Thyroid gland (tissue), 4 donors: ENCODE measurements around the gene RPL34. TPM values are rescaled to one million over a fixed set of nuclear protein-coding genes. Genes with fewer than 3 reads are reported as not detected.

ENCODE experiments used
- DNase-seq, 2 donors: peaks; one replicate each; pipeline ENCODE4 v3.0.0-alpha.2; 2019
- H3K27ac ChIP-seq, 3 donors: fragments of 200-600 bp; sonication (generic); 1 replicate in 2 of 3; 2 replicates in 1 of 3; pipeline ENCODE4 v1.5.1; 2016 to 2019; ENCODE audit warnings: mild to moderate bottlenecking in 1 of 3, moderate library complexity in 1 of 3
- H3K27me3 ChIP-seq: fragments of 200-600 bp; sonication (generic); one replicate; pipeline ENCODE4 v1.5.1; 2019
- H3K36me3 ChIP-seq, 2 donors: fragments of 200-600 bp; sonication (generic); one replicate each; pipeline ENCODE4 v1.5.1; 2016 to 2019
- H3K4me1 ChIP-seq, 2 donors: fragments of 200-600 bp; sonication (generic); one replicate each; pipeline ENCODE4 v1.5.1; 2017 to 2019
- H3K4me3 ChIP-seq, 3 donors: fragments of 200-600 bp; sonication (generic); replicated peaks in 1 of 3; 1 replicate in 2 of 3; 2 replicates in 1 of 3; pipeline ENCODE4 v1.5.1; 2016; ENCODE audit warnings: mild to moderate bottlenecking in 1 of 3
- H3K9me3 ChIP-seq: fragments of 200-600 bp; sonication (generic); one replicate; pipeline ENCODE4 v1.5.1; 2017
- POLR2A ChIP-seq, 2 donors: fragments of 450-650 bp; IDR thresholded peaks; one replicate each; pipeline ENCODE4 v1.6.1; 2017; ENCODE audit warnings: antibody characterized with exemption in 2 of 2, mild to moderate bottlenecking in 2 of 2, moderate library complexity in 1 of 2
- whole genome bisulfite sequencing, 2 donors: methylation state at CpG; one replicate each; pipeline ENCODE4 v1.1.5; 2017; 5-methylcytosine and 5-hydroxymethylcytosine counted together
- intact Hi-C: fragments of 100-400 bp; cut with DNase I; formaldehyde crosslinking; loops from one replicate; pipeline ENCODE4 v1.15.1; 2023
- total RNA-seq, 4 donors: library from RNA; depleted of rRNA; stranded (reverse); fragments of >200 nt; gene quantifications; one replicate each; pipeline ENCODE4 v1.2.3, GENCODE V29; 2016
- TF ChIP-seq, protein P1 (sequence below), 6 experiments: fragments of 200-600 bp in 3 of 6; fragments of 450-650 bp in 3 of 6; sonication (generic) in 3 of 6; IDR thresholded peaks; one replicate each; pipeline ENCODE4 v1.5.1; 2016 to 2019; ENCODE audit warnings: antibody characterized with exemption in 6 of 6, mild to moderate bottlenecking in 2 of 6, inconsistent platforms in 1 of 6, moderate library complexity in 1 of 6

The RPL34 gene
- total RNA-seq, 4 donors from 2014 or later, result 735 to 3,219 (median 917) TPM

DNA sequence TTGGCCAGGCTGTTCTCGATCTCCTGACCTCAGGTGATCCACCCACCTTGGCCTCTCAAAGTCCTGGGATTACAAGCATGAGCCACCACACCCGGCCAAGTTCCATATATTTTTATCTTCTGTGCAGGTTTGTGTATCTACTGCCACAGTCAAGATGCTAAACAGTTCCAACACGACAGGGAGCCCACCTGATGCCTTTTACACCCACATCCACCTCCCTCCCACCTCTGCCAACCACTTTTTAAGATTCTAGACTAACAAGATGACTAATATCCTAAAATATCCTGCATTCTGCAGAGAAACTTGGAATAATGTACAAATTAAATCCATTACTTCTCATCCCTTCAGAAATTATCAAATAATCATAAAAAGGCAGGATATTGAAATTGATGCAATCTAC lies 19.3 kb upstream of the RPL34 start:
- no peak for DNase-seq
- Histone ChIP-seq H3K27me3 (no peaks in the 10 kb centered on the region), H3K4me3 (no peak overlapping the region), H3K4me1 (no peaks in the 10 kb centered on the region), H3K27ac (no peak overlapping the region), H3K9me3 (no peaks in the 10 kb centered on the region), H3K36me3 (no peaks in the 10 kb centered on the region)
- TF ChIP-seq POLR2A (IDR thresholded peaks at IDR 0.05), result no peak
- WGBS, 2 donors, result 78 to 83% methylated on average over 3 of the region's 3 CpGs
- intact Hi-C loops, result no loop called here

DNA sequence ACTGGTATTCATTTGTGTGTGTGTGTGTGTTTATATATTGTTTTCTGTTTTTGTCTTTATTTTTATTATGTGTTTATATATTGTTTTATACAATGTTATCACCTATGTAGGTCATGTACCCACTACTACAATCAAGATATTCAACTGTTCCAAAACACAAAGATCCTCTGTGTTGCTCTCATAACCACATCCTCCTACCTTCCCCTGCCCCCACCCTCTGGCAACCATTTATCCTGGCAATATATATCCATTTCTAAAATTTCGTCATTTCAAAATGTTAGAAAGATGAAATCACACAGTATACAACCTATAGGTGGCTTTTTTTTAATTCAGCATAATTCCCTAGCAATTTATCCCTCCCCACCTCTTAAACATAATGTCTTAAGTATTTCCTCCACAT lies 18.8 kb upstream of the RPL34 start:
- Histone ChIP-seq H3K27ac (no peak overlapping the region), H3K36me3 (no peaks in the 10 kb centered on the region), H3K4me3 (no peak overlapping the region), H3K4me1 (no peaks in the 10 kb centered on the region), H3K9me3 (no peaks in the 10 kb centered on the region), H3K27me3 (no peaks in the 10 kb centered on the region)
- 88 to 93% methylated on average over 1 of the region's 1 CpG for WGBS, 2 donors
- intact Hi-C loops, result no loop called here
- no peak for DNase-seq
- TF ChIP-seq, protein P1, sequence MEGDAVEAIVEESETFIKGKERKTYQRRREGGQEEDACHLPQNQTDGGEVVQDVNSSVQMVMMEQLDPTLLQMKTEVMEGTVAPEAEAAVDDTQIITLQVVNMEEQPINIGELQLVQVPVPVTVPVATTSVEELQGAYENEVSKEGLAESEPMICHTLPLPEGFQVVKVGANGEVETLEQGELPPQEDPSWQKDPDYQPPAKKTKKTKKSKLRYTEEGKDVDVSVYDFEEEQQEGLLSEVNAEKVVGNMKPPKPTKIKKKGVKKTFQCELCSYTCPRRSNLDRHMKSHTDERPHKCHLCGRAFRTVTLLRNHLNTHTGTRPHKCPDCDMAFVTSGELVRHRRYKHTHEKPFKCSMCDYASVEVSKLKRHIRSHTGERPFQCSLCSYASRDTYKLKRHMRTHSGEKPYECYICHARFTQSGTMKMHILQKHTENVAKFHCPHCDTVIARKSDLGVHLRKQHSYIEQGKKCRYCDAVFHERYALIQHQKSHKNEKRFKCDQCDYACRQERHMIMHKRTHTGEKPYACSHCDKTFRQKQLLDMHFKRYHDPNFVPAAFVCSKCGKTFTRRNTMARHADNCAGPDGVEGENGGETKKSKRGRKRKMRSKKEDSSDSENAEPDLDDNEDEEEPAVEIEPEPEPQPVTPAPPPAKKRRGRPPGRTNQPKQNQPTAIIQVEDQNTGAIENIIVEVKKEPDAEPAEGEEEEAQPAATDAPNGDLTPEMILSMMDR (IDR thresholded peaks at IDR 0.05), result no peak
- no peak for TF ChIP-seq POLR2A (IDR thresholded peaks at IDR 0.05)

DNA sequence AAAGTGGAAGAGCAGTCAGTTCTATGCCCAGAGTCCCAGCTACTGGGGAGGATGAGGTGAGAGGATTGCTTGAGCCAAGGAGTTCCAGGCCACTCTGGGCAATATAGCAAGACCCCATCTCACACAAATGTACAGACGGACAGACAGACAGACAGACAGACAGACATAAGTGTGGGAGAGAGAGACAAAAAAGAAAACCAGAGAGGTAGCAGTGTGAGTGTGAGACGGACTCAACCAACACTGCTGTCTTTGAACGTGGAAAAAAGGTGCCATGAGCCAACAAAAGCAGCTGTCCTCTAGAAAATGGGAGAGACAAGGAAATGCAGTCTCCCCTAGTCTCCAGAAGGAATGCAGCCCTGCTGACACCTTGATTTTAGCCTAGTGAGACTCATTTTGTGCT lies 18.2 kb upstream of the RPL34 start:
- intact Hi-C loops, result no loop called here
- no peak for TF ChIP-seq POLR2A (IDR thresholded peaks at IDR 0.05)
- TF ChIP-seq, protein P1 (IDR thresholded peaks at IDR 0.05), result no peak
- Histone ChIP-seq H3K9me3 (no peaks in the 10 kb centered on the region), H3K27me3 (no peaks in the 10 kb centered on the region), H3K36me3 (no peaks in the 10 kb centered on the region), H3K4me1 (no peaks in the 10 kb centered on the region), H3K4me3 (no peak overlapping the region), H3K27ac (no peak overlapping the region)
- DNase-seq, result no peak
- WGBS, 2 donors, result 76 to 78% methylated on average over 3 of the region's 3 CpGs

DNA sequence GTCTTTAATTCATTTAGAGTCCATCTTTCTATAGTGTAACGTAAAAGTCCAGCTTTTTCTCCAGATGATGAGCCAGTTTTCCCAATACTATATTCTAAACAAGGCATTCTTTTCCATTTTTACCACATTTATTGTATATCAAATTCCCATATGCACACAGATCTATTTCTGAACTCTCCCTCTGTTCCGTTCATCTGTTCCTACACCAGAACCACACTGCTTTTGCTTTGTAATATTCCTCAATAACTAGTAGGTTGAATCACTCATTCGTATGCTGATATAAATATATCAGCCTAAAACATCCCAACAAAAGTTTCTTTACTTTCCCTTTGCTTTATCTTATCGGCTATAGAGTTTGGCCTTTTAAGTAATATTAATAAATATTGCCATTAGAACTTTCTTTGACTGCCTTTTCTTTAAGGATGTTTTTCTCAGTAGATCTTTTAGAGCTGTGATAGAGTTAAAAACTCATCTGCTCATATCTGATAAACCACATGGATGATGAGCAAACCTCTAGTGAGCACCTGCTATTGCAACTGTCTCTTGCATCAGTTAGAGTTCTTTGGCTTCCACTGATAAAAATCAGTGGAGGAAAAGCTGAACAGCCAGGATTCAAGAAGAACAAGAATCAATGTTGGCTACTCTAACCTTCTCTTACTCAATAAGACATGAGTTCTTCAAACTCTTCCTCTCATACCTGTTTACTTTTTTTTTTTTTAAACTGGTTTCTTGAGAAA lies 13.1 kb upstream of the RPL34 start:
- no peaks in the 10 kb centered on the region for H3K4me1 ChIP-seq
- no peaks in the 10 kb centered on the region for H3K9me3 ChIP-seq
- no peaks in the 10 kb centered on the region for H3K36me3 ChIP-seq
- no peak for DNase-seq
- H3K27ac ChIP-seq, result no peak overlapping the region
- intact Hi-C loops, result no loop called here
- TF ChIP-seq, protein P1 (IDR thresholded peaks at IDR 0.05), result no peak
- no peak for TF ChIP-seq POLR2A (IDR thresholded peaks at IDR 0.05)
- no peaks in the 10 kb centered on the region for H3K27me3 ChIP-seq
- 97 to 99% methylated on average over 4 of the region's 4 CpGs for WGBS, 2 donors
- H3K4me3 ChIP-seq, result no peak overlapping the region

DNA sequence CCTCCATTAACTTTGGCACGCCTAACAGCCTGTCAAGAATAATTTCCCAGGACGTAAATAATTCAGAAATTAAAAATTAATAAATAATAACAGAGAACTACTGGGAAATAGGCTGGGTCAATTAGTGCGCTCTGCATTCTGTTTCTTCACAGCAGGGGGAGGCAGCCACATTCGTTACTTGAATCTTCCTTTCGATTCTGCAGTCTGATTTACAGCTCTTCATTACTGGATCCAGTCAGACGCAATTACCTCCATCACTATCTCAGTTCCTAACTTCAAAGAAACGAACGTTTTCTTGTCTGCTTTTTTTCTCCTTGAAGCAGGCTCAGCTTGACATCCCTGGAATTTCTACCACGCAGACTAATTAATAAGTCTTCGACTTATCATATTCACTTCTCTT lies 9.0 kb upstream of the RPL34 start:
- intact Hi-C loops, result no loop called here
- WGBS, 2 donors, result 77 to 83% methylated on average over 10 of the region's 10 CpGs
- H3K27me3 ChIP-seq, result no peaks in the 10 kb centered on the region
- no peak for TF ChIP-seq POLR2A (IDR thresholded peaks at IDR 0.05)
- TF ChIP-seq, protein P1 (IDR thresholded peaks at IDR 0.05), result no peak
- no peaks in the 10 kb centered on the region for H3K9me3 ChIP-seq
- H3K4me3 ChIP-seq, result no peak overlapping the region
- H3K36me3 ChIP-seq, result no peaks in the 10 kb centered on the region
- no peaks in the 10 kb centered on the region for H3K4me1 ChIP-seq
- no peak overlapping the region for H3K27ac ChIP-seq
- no peak for DNase-seq
